IgD-negative memory B cell (primary cell): ENCODE results near the gene TMEM132E. TPM values are rescaled to one million over a fixed set of nuclear protein-coding genes. Genes with fewer than 3 reads are reported as not detected.
"Not testable (repeated sequence)": the region's sequence is repeated elsewhere in the genome, so short reads cannot be mapped to it uniquely, and the experiment has no call there.

Experiments
- H3K27ac Mint-ChIP-seq, 3 donors: one replicate each; pipeline ENCODE4 v1.8.0; 2020 to 2022; ENCODE audit warnings: mild to moderate bottlenecking in 3 of 3, mixed read lengths in 3 of 3, moderate library complexity in 1 of 3
- H3K27me3 Mint-ChIP-seq: one replicate; pipeline ENCODE4 v1.8.0; 2021; ENCODE audit warnings: mixed read lengths
- H3K36me3 Mint-ChIP-seq: one replicate; pipeline ENCODE4 v1.8.0; 2020; ENCODE audit warnings: mild to moderate bottlenecking, mixed read lengths
- H3K4me1 Mint-ChIP-seq, 3 donors: one replicate each; pipeline ENCODE4 v1.8.0; 2020 to 2022; ENCODE audit warnings: mixed read lengths in 3 of 3, mild to moderate bottlenecking in 1 of 3
- H3K4me3 Mint-ChIP-seq, 4 donors: one replicate each; pipeline ENCODE4 v1.8.0; 2020 to 2022; ENCODE audit warnings: mild to moderate bottlenecking in 4 of 4, mixed read lengths in 4 of 4, moderate library complexity in 3 of 4
- H3K9me3 Mint-ChIP-seq, 3 donors: one replicate each; pipeline ENCODE4 v1.8.0; 2020 to 2021; ENCODE audit warnings: mixed read lengths in 3 of 3, mild to moderate bottlenecking in 1 of 3
- polyA plus RNA-seq: library from polyadenylated mRNA; unstranded; fragments of 300-500 nt; fragmentation: Illumina TruSeq; gene quantifications from one replicate; pipeline ENCODE4 v1.2.3, GENCODE V29; 2021

Gene TMEM132E
- polyA plus RNA-seq = 0.19 TPM

- no peaks in the 10 kb centered on the region for H3K36me3 Mint-ChIP-seq
- H3K4me3 Mint-ChIP-seq = peak within 1 kb of the TSS; percentile 60 to 85 (median 73)
- H3K27ac Mint-ChIP-seq = no peak within 1 kb of the TSS
- H3K27me3 Mint-ChIP-seq = peaks cover 57% of the 10 kb centered on the region
- peaks cover 0 to 4% (median 0%) of the 10 kb centered on the region in 3 donors for H3K9me3 Mint-ChIP-seq
- peaks cover 0 to 7% (median 7%) of the 10 kb centered on the region in 3 donors for H3K4me1 Mint-ChIP-seq
These were observed at the start of gene TMEM132E for GRCh38 chr17:34579017-34579946. TSS of gene TMEM132E (plus strand) at chr17:34579582. CDS start at chr17:34581077, 1,495 bp downstream.

GRCh38 chr17:34530918-34531317 lies 48.5 kb upstream of the TMEM132E start:
- no peaks in the 10 kb centered on the region for H3K4me1 Mint-ChIP-seq
- no peaks in the 10 kb centered on the region for H3K36me3 Mint-ChIP-seq
- peaks cover 22% of the 10 kb centered on the region for H3K27me3 Mint-ChIP-seq
- no peak overlapping the region for H3K27ac Mint-ChIP-seq
- no peaks in the 10 kb centered on the region for H3K9me3 Mint-ChIP-seq
- no peak overlapping the region for H3K4me3 Mint-ChIP-seq

- H3K4me3 Mint-ChIP-seq = no peak overlapping the region
- no peak overlapping the region for H3K27ac Mint-ChIP-seq
- H3K36me3 Mint-ChIP-seq = no peaks in the 10 kb centered on the region
- H3K4me1 Mint-ChIP-seq = no peaks in the 10 kb centered on the region
- H3K27me3 Mint-ChIP-seq = peaks cover 27% of the 10 kb centered on the region
- no peaks in the 10 kb centered on the region for H3K9me3 Mint-ChIP-seq
These were observed 46.9 kb upstream of the TMEM132E start for GRCh38 chr17:34532281-34533065.

- Mint-ChIP-seq H3K27me3 (peaks cover 27% of the 10 kb centered on the region), H3K27ac (no peak overlapping the region), H3K36me3 (no peaks in the 10 kb centered on the region), H3K4me1 (no peaks in the 10 kb centered on the region), H3K4me3 (no peak overlapping the region), H3K9me3 (no peaks in the 10 kb centered on the region)
These were observed 45.4 kb upstream of the TMEM132E start for GRCh38 chr17:34533806-34534527.

- Mint-ChIP-seq H3K27me3 (peaks cover 18% of the 10 kb centered on the region), H3K4me1 (peaks cover 0 to 1% (median 0%) of the 10 kb centered on the region in 3 donors), H3K9me3 (no peaks in the 10 kb centered on the region), H3K27ac (no peak overlapping the region), H3K36me3 (no peaks in the 10 kb centered on the region), H3K4me3 (no peak overlapping the region)
These were observed 41.9 kb upstream of the TMEM132E start for GRCh38 chr17:34537445-34537844.

- H3K27me3 Mint-ChIP-seq = peaks cover 17% of the 10 kb centered on the region
- not testable (repeated sequence) for H3K4me1 Mint-ChIP-seq, H3K36me3 Mint-ChIP-seq, H3K4me3 Mint-ChIP-seq, H3K9me3 Mint-ChIP-seq, H3K27ac Mint-ChIP-seq
These were observed 40.8 kb upstream of the TMEM132E start for GRCh38 chr17:34538582-34538981.

GRCh38 chr17:34539881-34540280 lies 39.5 kb upstream of the TMEM132E start:
- Mint-ChIP-seq H3K27ac (no peak overlapping the region), H3K27me3 (peaks cover 18% of the 10 kb centered on the region), H3K36me3 (no peaks in the 10 kb centered on the region)

GRCh38 chr17:34542700-34543336 lies 36.6 kb upstream of the TMEM132E start:
- peaks cover 11% of the 10 kb centered on the region for H3K27me3 Mint-ChIP-seq
- no peak overlapping the region for H3K4me3 Mint-ChIP-seq
- H3K27ac Mint-ChIP-seq = no peak overlapping the region
- peaks cover 0 to 1% (median 0%) of the 10 kb centered on the region in 3 donors for H3K4me1 Mint-ChIP-seq
- no peaks in the 10 kb centered on the region for H3K36me3 Mint-ChIP-seq
- H3K9me3 Mint-ChIP-seq = no peaks in the 10 kb centered on the region

More at GRCh38 chr17:34539881-34540280, 39.5 kb upstream of the TMEM132E start:
- H3K9me3 Mint-ChIP-seq = no peaks in the 10 kb centered on the region
- H3K4me3 Mint-ChIP-seq = no peak overlapping the region
- H3K4me1 Mint-ChIP-seq = peaks cover 0 to 1% (median 0%) of the 10 kb centered on the region in 3 donors

GRCh38 chr17:34547453-34548063 lies 31.8 kb upstream of the TMEM132E start:
- Mint-ChIP-seq H3K27ac (no peak overlapping the region), H3K4me1 (no peaks in the 10 kb centered on the region), H3K9me3 (no peaks in the 10 kb centered on the region), H3K36me3 (no peaks in the 10 kb centered on the region), H3K4me3 (no peak overlapping the region), H3K27me3 (peaks cover 25% of the 10 kb centered on the region)

GRCh38 chr17:34549966-34550365 lies 29.4 kb upstream of the TMEM132E start:
- H3K27me3 Mint-ChIP-seq = peaks cover 20% of the 10 kb centered on the region
- H3K4me3 Mint-ChIP-seq = no peak overlapping the region
- H3K9me3 Mint-ChIP-seq = peaks cover 0 to 2% (median 0%) of the 10 kb centered on the region in 3 donors
- no peak overlapping the region for H3K27ac Mint-ChIP-seq
- H3K36me3 Mint-ChIP-seq = no peaks in the 10 kb centered on the region
- H3K4me1 Mint-ChIP-seq = no peaks in the 10 kb centered on the region

GRCh38 chr17:34553907-34554306 lies 25.5 kb upstream of the TMEM132E start:
- Mint-ChIP-seq H3K27me3 (peaks cover 18% of the 10 kb centered on the region), H3K9me3 (peaks cover 0 to 2% (median 0%) of the 10 kb centered on the region in 3 donors), H3K27ac (no peak overlapping the region), H3K36me3 (no peaks in the 10 kb centered on the region), H3K4me1 (no peaks in the 10 kb centered on the region), H3K4me3 (no peak overlapping the region)

- Mint-ChIP-seq H3K27ac (no peak overlapping the region), H3K4me1 (no peaks in the 10 kb centered on the region), H3K36me3 (no peaks in the 10 kb centered on the region), H3K27me3 (peaks cover 5% of the 10 kb centered on the region), H3K4me3 (no peak overlapping the region), H3K9me3 (peaks cover 0 to 2% (median 0%) of the 10 kb centered on the region in 3 donors)
These were observed 23.0 kb upstream of the TMEM132E start for GRCh38 chr17:34556384-34556783.

GRCh38 chr17:34556931-34557330 lies 22.5 kb upstream of the TMEM132E start:
- Mint-ChIP-seq H3K9me3 (peaks cover 0 to 2% (median 0%) of the 10 kb centered on the region in 3 donors), H3K27me3 (peaks cover 2% of the 10 kb centered on the region), H3K4me3 (no peak overlapping the region), H3K27ac (no peak overlapping the region), H3K4me1 (no peaks in the 10 kb centered on the region), H3K36me3 (no peaks in the 10 kb centered on the region)

- Mint-ChIP-seq H3K9me3 (no peaks in the 10 kb centered on the region), H3K27me3 (peaks cover 5% of the 10 kb centered on the region), H3K36me3 (no peaks in the 10 kb centered on the region), H3K27ac (no peak overlapping the region), H3K4me1 (no peaks in the 10 kb centered on the region), H3K4me3 (no peak overlapping the region)
These were observed 18.1 kb upstream of the TMEM132E start for GRCh38 chr17:34561328-34561727.
